NT2/D1 (cell line): ENCODE results near the gene AK8.

Experiments
- DNase-seq: peaks from one replicate; pipeline ENCODE4 v3.0.0-alpha.2; 2011; ENCODE audit warnings: low read depth, low spot score
- H3K27me3 ChIP-seq: 2 replicates; pipeline ENCODE4 v1.6.0; 2011; ENCODE audit warnings: mild to moderate bottlenecking; ENCODE audit not compliant: insufficient read length, insufficient read depth
- H3K36me3 ChIP-seq: 2 replicates; pipeline ENCODE4 v1.6.1; 2011; ENCODE audit warnings: mild to moderate bottlenecking, low read length, mixed read lengths; ENCODE audit not compliant: insufficient read depth, insufficient read length
- H3K4me1 ChIP-seq: 2 replicates; pipeline ENCODE4 v1.5.1; 2011; ENCODE audit not compliant: insufficient read depth, insufficient read length
- H3K4me3 ChIP-seq: 2 replicates; pipeline ENCODE4 v1.5.1; 2011; ENCODE audit warnings: low read depth; ENCODE audit not compliant: insufficient read length
- H3K9ac ChIP-seq: 2 replicates; pipeline ENCODE4 v1.6.0; 2011; ENCODE audit warnings: low read depth; ENCODE audit not compliant: insufficient read length
- H3K9me3 ChIP-seq: 2 replicates; pipeline ENCODE4 v1.5.1; 2011; ENCODE audit warnings: mild to moderate bottlenecking, low read length; ENCODE audit not compliant: insufficient read depth
- SUZ12 ChIP-seq: IDR thresholded peaks from 2 replicates; pipeline ENCODE4 v1.6.1; 2011; ENCODE audit not compliant: insufficient read length, insufficient read depth; ENCODE audit errors: extremely low read depth
- YY1 ChIP-seq: IDR thresholded peaks from 2 replicates; pipeline ENCODE4 v1.6.1; 2011; ENCODE audit not compliant: insufficient read length, insufficient read depth
- ZNF274 ChIP-seq: IDR thresholded peaks from 2 replicates; pipeline ENCODE4 v1.6.1; 2011; ENCODE audit warnings: mild to moderate bottlenecking, low read depth, low read length

Gene AK8

GRCh38 chr9:132840980-132841379 is 37.1 kb downstream of the AK8 start:
- Histone ChIP-seq H3K27me3 (no peaks in the 10 kb centered on the region), H3K4me3 (no peak overlapping the region), H3K9me3 (no peaks in the 10 kb centered on the region), H3K36me3 (no peaks in the 10 kb centered on the region), H3K9ac (no peak overlapping the region), H3K4me1 (peaks cover 3% of the 10 kb centered on the region)
- DNase-seq: no peak
- TF ChIP-seq YY1 (no peak), SUZ12 (no peak), ZNF274 (no peak)

DNA sequence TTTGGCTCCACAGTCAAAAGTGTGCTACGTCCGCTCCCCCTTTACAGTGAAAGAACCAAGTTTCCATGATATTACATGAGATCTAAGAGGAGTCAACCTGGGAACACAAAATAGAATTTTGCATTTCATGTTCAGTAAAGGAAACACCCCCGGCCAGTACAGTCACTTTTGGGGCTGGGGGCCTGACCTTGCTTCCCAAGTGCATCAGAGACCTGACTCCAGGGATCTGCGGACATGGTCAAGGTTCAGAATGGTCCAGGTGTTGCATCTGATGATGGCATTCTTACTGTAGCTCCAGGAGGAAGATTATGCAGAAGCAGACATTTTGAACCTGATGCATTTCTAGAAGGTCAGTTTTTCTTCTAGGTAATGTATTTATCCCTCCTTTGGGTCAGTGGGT is 39.8 kb downstream of the AK8 start:
- Histone ChIP-seq H3K36me3 (no peaks in the 10 kb centered on the region), H3K4me1 (peaks cover 3% of the 10 kb centered on the region), H3K27me3 (no peaks in the 10 kb centered on the region), H3K4me3 (no peak overlapping the region), H3K9me3 (no peaks in the 10 kb centered on the region), H3K9ac (no peak overlapping the region)
- DNase-seq: no peak
- no peak for TF ChIP-seq ZNF274
- TF ChIP-seq SUZ12: no peak
- no peak for TF ChIP-seq YY1

DNA sequence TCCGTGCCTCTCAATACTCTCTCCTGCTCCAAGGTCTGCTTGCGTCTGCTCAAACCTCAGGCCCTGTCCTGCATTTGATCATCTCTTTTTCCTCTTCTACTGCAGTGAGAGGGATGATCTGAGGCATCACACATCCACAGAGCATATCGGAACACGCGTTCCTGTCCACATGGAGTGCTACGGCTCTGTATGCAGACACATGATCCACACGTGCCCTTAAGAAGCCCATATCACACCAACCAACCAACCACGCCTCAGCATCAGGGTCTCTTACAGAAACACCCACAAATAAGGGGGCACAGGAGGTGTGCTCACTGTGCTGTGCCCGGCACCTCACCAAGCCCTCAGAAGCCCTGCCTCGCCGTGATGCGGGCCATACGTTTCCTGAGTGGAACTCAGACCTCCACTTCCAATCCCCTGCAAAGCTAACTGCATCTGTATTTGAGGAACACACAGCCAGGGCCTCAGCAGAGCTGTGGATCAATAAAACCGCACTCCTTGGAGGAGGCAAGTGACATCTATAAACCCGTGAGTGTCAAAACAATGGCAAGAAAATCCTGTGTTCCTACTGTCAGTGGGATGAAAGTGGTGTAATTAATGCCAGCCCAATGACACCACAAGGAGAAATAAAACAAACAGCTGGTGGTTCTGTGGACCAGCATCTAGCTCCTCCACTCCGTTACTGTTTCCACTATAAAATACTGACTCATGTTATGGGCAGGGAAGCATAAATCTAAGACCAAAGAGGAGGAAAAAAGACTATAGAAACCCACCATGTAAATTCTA is 40.4 kb downstream of the AK8 start:
- Histone ChIP-seq H3K4me3 (no peak overlapping the region), H3K9ac (no peak overlapping the region), H3K9me3 (no peaks in the 10 kb centered on the region), H3K4me1 (peaks cover 3% of the 10 kb centered on the region), H3K27me3 (no peaks in the 10 kb centered on the region), H3K36me3 (no peaks in the 10 kb centered on the region)
- DNase-seq: no peak
- TF ChIP-seq YY1 (no peak), ZNF274 (no peak), SUZ12 (no peak)

GRCh38 chr9:132834343-132834742 is 43.7 kb downstream of the AK8 start:
- peaks cover 3% of the 10 kb centered on the region for H3K4me1 ChIP-seq
- TF ChIP-seq SUZ12 (no peak), YY1 (no peak), ZNF274 (no peak)
- no peaks in the 10 kb centered on the region for H3K9me3 ChIP-seq
- H3K27me3 ChIP-seq: no peaks in the 10 kb centered on the region
- no peak overlapping the region for H3K4me3 ChIP-seq
- H3K36me3 ChIP-seq: no peaks in the 10 kb centered on the region
- no peak for DNase-seq
- no peak overlapping the region for H3K9ac ChIP-seq

DNA sequence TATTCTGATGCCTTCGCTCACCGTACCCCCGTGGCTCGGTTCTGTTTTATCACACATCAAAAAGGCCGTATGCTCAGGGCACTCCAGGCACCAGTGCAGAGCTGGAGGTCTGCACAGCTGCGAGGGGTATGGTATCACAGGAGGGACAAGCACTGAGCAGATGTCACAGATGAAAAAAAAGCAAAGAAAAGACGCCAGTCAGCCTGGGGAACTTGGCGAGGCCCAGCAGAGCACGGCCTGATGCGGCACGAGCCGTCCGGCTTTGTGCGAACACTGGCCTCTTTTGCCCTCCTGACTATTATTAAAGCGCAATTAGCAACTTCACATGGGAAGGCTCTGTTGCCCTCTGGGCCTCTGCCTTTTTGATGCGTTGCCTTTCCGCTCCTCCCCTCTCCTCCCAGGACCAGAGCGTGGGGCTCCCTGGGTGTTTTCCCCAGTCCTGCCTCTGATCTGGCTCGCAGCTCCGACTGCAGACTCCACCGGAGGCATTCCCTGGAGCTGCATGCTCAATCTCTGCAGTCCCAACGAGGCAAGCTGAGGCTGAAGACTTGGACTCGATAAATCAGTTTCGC is 44.4 kb downstream of the AK8 start:
- H3K9me3 ChIP-seq: no peaks in the 10 kb centered on the region
- no peaks in the 10 kb centered on the region for H3K4me1 ChIP-seq
- H3K36me3 ChIP-seq: no peaks in the 10 kb centered on the region
- DNase-seq: no peak
- H3K27me3 ChIP-seq: no peaks in the 10 kb centered on the region
- H3K9ac ChIP-seq: no peak overlapping the region
- TF ChIP-seq ZNF274 (no peak), SUZ12 (no peak), YY1 (no peak)
- no peak overlapping the region for H3K4me3 ChIP-seq

DNA sequence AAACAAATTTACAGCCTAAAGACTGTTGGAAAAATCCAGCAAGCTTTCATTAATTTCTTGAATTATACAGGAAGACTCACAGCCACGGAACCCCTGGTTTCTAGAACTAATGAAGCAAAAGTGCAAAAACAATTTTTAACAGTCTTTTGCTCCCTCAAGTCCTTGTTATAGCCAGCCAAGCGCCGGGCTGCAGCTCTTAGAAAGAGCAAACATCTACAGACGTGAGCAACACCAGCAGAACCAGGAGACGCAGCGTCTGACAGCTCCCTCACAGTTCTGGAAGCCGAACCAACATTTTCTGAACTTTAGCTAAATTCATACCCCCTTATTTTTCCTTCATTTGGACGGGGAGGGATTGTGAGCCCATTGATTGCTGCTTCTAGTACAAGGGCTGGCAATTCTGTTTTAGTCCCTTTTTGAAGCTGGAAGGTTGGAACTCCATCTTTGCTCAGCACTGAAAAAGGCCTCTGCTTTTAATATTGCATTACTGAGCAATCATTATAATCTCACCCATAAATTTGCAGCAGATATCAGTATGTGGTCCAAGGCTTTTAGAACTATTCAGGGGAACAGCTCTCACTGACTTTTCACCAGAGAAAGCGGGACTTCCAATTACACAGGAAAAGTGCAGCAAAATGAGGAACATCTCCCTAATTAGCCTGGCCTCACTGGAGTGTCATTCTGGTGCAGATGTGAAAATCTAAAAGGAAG is 45.8 kb downstream of the AK8 start:
- no peaks in the 10 kb centered on the region for H3K9me3 ChIP-seq
- H3K9ac ChIP-seq: no peak overlapping the region
- TF ChIP-seq SUZ12 (no peak), ZNF274 (no peak), YY1 (no peak)
- H3K4me1 ChIP-seq: no peaks in the 10 kb centered on the region
- no peaks in the 10 kb centered on the region for H3K36me3 ChIP-seq
- H3K27me3 ChIP-seq: no peaks in the 10 kb centered on the region
- no peak for DNase-seq
- no peak overlapping the region for H3K4me3 ChIP-seq

GRCh38 chr9:132828201-132828770 is 49.8 kb downstream of the AK8 start:
- Histone ChIP-seq H3K9me3 (no peaks in the 10 kb centered on the region), H3K9ac (no peak overlapping the region), H3K27me3 (no peaks in the 10 kb centered on the region), H3K4me1 (no peaks in the 10 kb centered on the region), H3K36me3 (no peaks in the 10 kb centered on the region), H3K4me3 (no peak overlapping the region)
- TF ChIP-seq YY1: no peak
- TF ChIP-seq ZNF274: no peak
- no peak for TF ChIP-seq SUZ12
- no peak for DNase-seq
